CD4-positive, CD25-positive, alpha-beta regulatory T cell (primary cell): ENCODE data around the gene PCDH18. TPM values are rescaled to one million over a fixed set of nuclear protein-coding genes. Genes with fewer than 3 reads are reported as not detected.

Experiments used
- ATAC-seq, 2 donors: fragments of 150-1000 bp; cut with Tn5 transposase; one replicate each; pipeline ENCODE4 v1.10.0; 2021; ENCODE audit warnings: low read depth in 2 of 2, moderate number of reproducible peaks in 2 of 2, moderate library complexity in 1 of 2
- DNase-seq, 3 donors: peaks; one replicate each; pipeline versions ENCODE4 v3.0.0 to v3.0.0-alpha.2; 2012 to 2022; ENCODE audit warnings: mixed read lengths in 1 of 3
- H3K27ac ChIP-seq: one replicate; pipeline ENCODE4 v1.7.0; 2013; ENCODE audit warnings: mild to moderate bottlenecking, low read length; ENCODE audit not compliant: insufficient read depth, poor library complexity, severe bottlenecking
- H3K27me3 ChIP-seq: one replicate; pipeline ENCODE4 v1.7.0; 2013; ENCODE audit warnings: low read length; ENCODE audit not compliant: control insufficient read depth, insufficient read depth
- H3K36me3 ChIP-seq: one replicate; pipeline ENCODE4 v1.7.0; 2013; ENCODE audit warnings: mild to moderate bottlenecking, low read length, moderate library complexity; ENCODE audit not compliant: control insufficient read depth, insufficient read depth
- H3K4me1 ChIP-seq: 2 replicates; pipeline ENCODE4 v1.7.0; 2013; ENCODE audit warnings: mild to moderate bottlenecking, low read length; ENCODE audit not compliant: insufficient read depth, control insufficient read depth, poor library complexity, severe bottlenecking
- H3K4me3 ChIP-seq: one replicate; pipeline ENCODE4 v1.7.0; 2013; ENCODE audit warnings: low read depth, mild to moderate bottlenecking, low read length, moderate library complexity
- H3K9me3 ChIP-seq, 2 experiments: 1 replicate in 1 of 2; 2 replicates in 1 of 2; pipeline ENCODE4 v1.7.0; 2013; ENCODE audit warnings: low read length in 2 of 2, mild to moderate bottlenecking in 1 of 2, moderate library complexity in 1 of 2; ENCODE audit not compliant: control insufficient read depth in 2 of 2
- H3K27ac Mint-ChIP-seq, 3 donors: one replicate each; pipeline ENCODE4 v1.8.0; 2020 to 2022; ENCODE audit warnings: mild to moderate bottlenecking in 3 of 3, mixed read lengths in 3 of 3, moderate library complexity in 2 of 3
- H3K27me3 Mint-ChIP-seq: one replicate; pipeline ENCODE4 v1.8.0; 2022; ENCODE audit warnings: mild to moderate bottlenecking, mixed read lengths
- H3K36me3 Mint-ChIP-seq: one replicate; pipeline ENCODE4 v1.8.0; 2020; ENCODE audit warnings: mixed read lengths
- H3K4me1 Mint-ChIP-seq, 4 donors: one replicate each; pipeline ENCODE4 v1.8.0; 2020 to 2022; ENCODE audit warnings: mixed read lengths in 4 of 4, mild to moderate bottlenecking in 1 of 4
- H3K4me3 Mint-ChIP-seq, 4 donors: one replicate each; pipeline ENCODE4 v1.8.0; 2020 to 2022; ENCODE audit warnings: mild to moderate bottlenecking in 4 of 4, mixed read lengths in 4 of 4, moderate library complexity in 3 of 4
- H3K9me3 Mint-ChIP-seq, 7 donors: one replicate each; pipeline ENCODE4 v1.8.0; 2020 to 2022; ENCODE audit warnings: mixed read lengths in 7 of 7, mild to moderate bottlenecking in 3 of 7, moderate library complexity in 2 of 7
- polyA plus RNA-seq, 4 donors: library from polyadenylated mRNA; unstranded; fragments of 300-500 nt; fragmentation: Illumina TruSeq; gene quantifications; one replicate each; pipeline ENCODE4 v1.2.3, GENCODE V29; 2021
- total RNA-seq: library from RNA; stranded (reverse); gene quantifications from one replicate; pipeline ENCODE4 v1.2.3, GENCODE V29; 2022

PCDH18 gene
- total and polyA plus RNA-seq, 5 donors from 2014 or later: 0.25 TPM; not detected in 4

DNA sequence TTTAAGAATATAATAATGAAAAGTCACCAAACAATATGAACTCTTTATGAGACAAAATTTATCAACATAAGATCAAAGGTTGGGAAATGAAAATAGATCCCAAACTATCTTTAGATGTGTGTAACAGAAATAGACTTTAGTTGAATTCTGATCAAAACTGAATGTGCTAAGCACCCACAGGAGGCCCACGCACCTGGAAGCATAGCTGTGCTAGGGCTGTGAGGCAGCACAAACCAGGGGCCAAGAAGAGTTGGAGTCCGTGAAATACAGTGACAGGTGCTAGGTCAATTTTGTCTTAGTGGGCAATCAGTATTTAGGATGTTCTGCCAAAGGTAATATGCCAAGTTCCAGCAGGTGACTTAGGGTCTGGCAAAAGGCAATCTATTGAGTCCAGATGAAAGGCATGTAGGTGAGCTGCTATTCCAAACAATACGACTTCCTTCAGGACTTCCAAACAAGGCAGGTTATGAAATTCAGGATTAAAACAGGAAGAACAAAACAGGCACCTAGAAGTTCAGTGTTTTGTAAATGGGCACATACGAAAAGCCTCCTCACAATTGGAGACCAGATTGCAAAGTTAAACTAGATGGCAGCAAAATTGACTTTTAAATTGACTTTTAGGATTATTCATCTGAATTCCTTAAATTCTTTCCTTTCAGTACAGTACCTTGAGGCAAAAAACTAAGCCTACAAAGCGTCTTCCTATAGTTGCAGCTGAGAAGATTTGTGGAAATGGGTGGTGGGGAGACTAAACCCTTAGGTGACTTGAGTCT lies 4.7 kb upstream of the PCDH18 start:
- Mint-ChIP-seq H3K9me3 (peaks cover 0 to 5% (median 1%) of the 10 kb centered on the region in 7 donors), H3K4me3 (no peak overlapping the region), H3K36me3 (no peaks in the 10 kb centered on the region), H3K27ac (no peak overlapping the region), H3K27me3 (no peaks in the 10 kb centered on the region), H3K4me1 (peaks cover 0 to 6% (median 2%) of the 10 kb centered on the region in 4 donors)
- Histone ChIP-seq H3K4me3 (no peak overlapping the region), H3K27ac (no peak overlapping the region), H3K27me3 (no peaks in the 10 kb centered on the region), H3K4me1 (no peaks in the 10 kb centered on the region), H3K9me3 (no peaks in the 10 kb centered on the region), H3K36me3 (no peaks in the 10 kb centered on the region)
- DNase-seq (no peak), ATAC-seq (no peak)

DNA sequence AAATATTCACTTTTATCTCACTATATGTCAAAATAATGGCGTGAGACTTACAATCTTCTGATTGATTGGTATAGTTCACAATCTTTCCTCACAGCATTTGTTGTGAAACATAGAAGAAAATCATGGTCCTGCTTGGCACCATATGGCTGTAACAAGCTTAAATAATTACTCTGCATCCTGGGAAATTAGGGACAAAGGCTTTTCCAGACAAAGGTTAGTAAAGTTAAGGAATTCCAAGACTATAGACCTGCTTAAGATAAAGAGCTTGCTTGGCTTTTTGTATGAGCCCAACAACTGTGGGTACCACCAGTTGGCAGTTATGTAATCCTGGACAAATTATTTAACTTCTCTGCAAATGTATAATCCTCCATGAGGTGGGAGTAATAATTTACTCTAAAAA lies 3.4 kb upstream of the PCDH18 start:
- Mint-ChIP-seq H3K4me3 (no peak overlapping the region), H3K36me3 (no peaks in the 10 kb centered on the region), H3K9me3 (peaks cover 0 to 5% (median 0%) of the 10 kb centered on the region in 7 donors), H3K4me1 (peaks cover 0 to 6% (median 2%) of the 10 kb centered on the region in 4 donors), H3K27ac (no peak overlapping the region), H3K27me3 (no peaks in the 10 kb centered on the region)
- no peaks in the 10 kb centered on the region for H3K36me3 ChIP-seq
- no peak for ATAC-seq
- H3K27me3 ChIP-seq: no peaks in the 10 kb centered on the region
- no peak overlapping the region for H3K27ac ChIP-seq
- H3K4me1 ChIP-seq: no peaks in the 10 kb centered on the region
- DNase-seq: no peak
- no peaks in the 10 kb centered on the region for H3K9me3 ChIP-seq
- H3K4me3 ChIP-seq: no peak overlapping the region

GRCh38 chr4:137534516-137534915 lies 2.2 kb upstream of the PCDH18 start:
- ATAC-seq (no peak), DNase-seq (no peak)
- peaks cover 0 to 4% (median 1%) of the 10 kb centered on the region in 7 donors for H3K9me3 Mint-ChIP-seq
- H3K9me3 ChIP-seq: no peaks in the 10 kb centered on the region
- no peaks in the 10 kb centered on the region for H3K4me1 ChIP-seq
- H3K27ac Mint-ChIP-seq: no peak overlapping the region
- H3K36me3 Mint-ChIP-seq: no peaks in the 10 kb centered on the region
- H3K4me1 Mint-ChIP-seq: peaks cover 0 to 6% (median 2%) of the 10 kb centered on the region in 4 donors
- H3K27me3 ChIP-seq: no peaks in the 10 kb centered on the region
- H3K27me3 Mint-ChIP-seq: no peaks in the 10 kb centered on the region
- no peak overlapping the region for H3K4me3 Mint-ChIP-seq
- no peaks in the 10 kb centered on the region for H3K36me3 ChIP-seq
- no peak overlapping the region for H3K27ac ChIP-seq
- H3K4me3 ChIP-seq: no peak overlapping the region

- H3K27me3 Mint-ChIP-seq: no peaks in the 10 kb centered on the region
- Histone ChIP-seq H3K4me3 (no peak overlapping the region), H3K27me3 (no peaks in the 10 kb centered on the region), H3K9me3 (no peaks in the 10 kb centered on the region), H3K4me1 (no peaks in the 10 kb centered on the region), H3K36me3 (no peaks in the 10 kb centered on the region), H3K27ac (no peak overlapping the region)
- ATAC-seq (no peak), DNase-seq (no peak)
- H3K36me3 Mint-ChIP-seq: no peaks in the 10 kb centered on the region
- H3K4me1 Mint-ChIP-seq: peaks cover 0 to 6% (median 2%) of the 10 kb centered on the region in 4 donors
- H3K4me3 Mint-ChIP-seq: peak overlapping the region in 1 of 4 donors; percentile 2
- peaks cover 0 to 5% (median 1%) of the 10 kb centered on the region in 7 donors for H3K9me3 Mint-ChIP-seq
- H3K27ac Mint-ChIP-seq: no peak overlapping the region
Measured at GRCh38 chr4:137533855-137534254, 1.6 kb upstream of the PCDH18 start.

- Histone ChIP-seq H3K9me3 (no peaks in the 10 kb centered on the region), H3K4me1 (no peaks in the 10 kb centered on the region), H3K4me3 (peak overlapping the region; percentile 74), H3K27ac (peak overlapping the region; percentile 36), H3K36me3 (no peaks in the 10 kb centered on the region), H3K27me3 (no peaks in the 10 kb centered on the region)
- no peaks in the 10 kb centered on the region for H3K27me3 Mint-ChIP-seq
- peaks cover 0 to 6% (median 2%) of the 10 kb centered on the region in 4 donors for H3K4me1 Mint-ChIP-seq
- no peaks in the 10 kb centered on the region for H3K36me3 Mint-ChIP-seq
- peaks cover 0 to 5% (median 1%) of the 10 kb centered on the region in 7 donors for H3K9me3 Mint-ChIP-seq
- no peak overlapping the region for H3K27ac Mint-ChIP-seq
- DNase-seq (peak in 1 of 3 donors; percentile 29), ATAC-seq (no peak)
- H3K4me3 Mint-ChIP-seq: no peak overlapping the region
Measured at GRCh38 chr4:137532869-137533236, 559 bp upstream of the PCDH18 start.

- Mint-ChIP-seq H3K4me1 (peaks cover 0 to 6% (median 2%) of the 10 kb centered on the region in 4 donors), H3K36me3 (no peaks in the 10 kb centered on the region), H3K9me3 (peaks cover 0 to 3% (median 0%) of the 10 kb centered on the region in 7 donors), H3K27ac (no peak overlapping the region), H3K27me3 (no peaks in the 10 kb centered on the region), H3K4me3 (no peak overlapping the region)
- Histone ChIP-seq H3K27me3 (no peaks in the 10 kb centered on the region), H3K27ac (no peak overlapping the region), H3K4me1 (no peaks in the 10 kb centered on the region), H3K4me3 (peak overlapping the region; percentile 71), H3K9me3 (no peaks in the 10 kb centered on the region), H3K36me3 (no peaks in the 10 kb centered on the region)
- ATAC-seq (no peak), DNase-seq (no peak)
Measured at GRCh38 chr4:137531168-137531985, 917 bp downstream of the PCDH18 start.

DNA sequence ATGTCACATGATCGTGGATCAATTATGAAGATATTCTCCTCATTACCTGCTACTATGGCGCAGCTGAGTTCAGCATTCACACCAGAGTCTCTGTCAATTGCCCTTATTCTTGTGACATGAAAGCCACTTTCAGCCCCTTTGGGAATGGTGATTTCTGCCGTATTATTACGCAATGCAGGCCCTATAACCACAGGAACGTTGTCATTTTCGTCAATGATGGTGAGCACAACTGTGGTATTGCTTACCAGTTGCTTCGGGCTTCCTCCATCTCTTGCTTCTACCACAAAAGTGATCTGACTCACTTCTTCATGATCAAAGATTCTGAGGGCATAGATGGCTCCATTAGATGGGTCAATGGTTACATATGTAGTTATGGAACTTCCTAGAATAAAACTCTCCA lies 2.1 kb downstream of the PCDH18 start:
- ATAC-seq: no peak
- H3K4me3 Mint-ChIP-seq: no peak overlapping the region
- H3K4me1 ChIP-seq: no peaks in the 10 kb centered on the region

More for the DNA sequence above, 2.1 kb downstream of the PCDH18 start:
- no peaks in the 10 kb centered on the region for H3K36me3 ChIP-seq
- H3K4me3 ChIP-seq: no peak overlapping the region
- DNase-seq: no peak
- Mint-ChIP-seq H3K27ac (no peak overlapping the region), H3K4me1 (peaks cover 0 to 6% (median 2%) of the 10 kb centered on the region in 4 donors), H3K27me3 (no peaks in the 10 kb centered on the region), H3K9me3 (peaks cover 0 to 3% (median 0%) of the 10 kb centered on the region in 7 donors), H3K36me3 (no peaks in the 10 kb centered on the region)
- no peak overlapping the region for H3K27ac ChIP-seq
- H3K27me3 ChIP-seq: no peaks in the 10 kb centered on the region
- H3K9me3 ChIP-seq: no peaks in the 10 kb centered on the region
